GM12878 (cell line): ENCODE measurements around the gene GRIK3. TPM values are rescaled to one million over a fixed set of nuclear protein-coding genes. Genes with fewer than 3 reads are reported as not detected.

ENCODE experiments used
- ATAC-seq: fragments of 200-7000 bp; cut with Tn5 transposase; 3 replicates; pipeline ENCODE4 v1.9.1; 2020; ENCODE audit warnings: mild to moderate bottlenecking, moderate library complexity
- BruUV-seq: library from RNA; stranded (reverse); fragments of 400-500 nt; replicated peaks from 2 replicates; lab custom pipeline; 2021; lab: Mats Ljungman, UMichigan
- CTCF ChIA-PET: fragments of 300-600 bp; sonication (Branson Sonifier 250); formaldehyde crosslinking; extraction: SDS; loops from one replicate; lab custom pipeline; 2021; ENCODE audit warnings: inconsistent platforms; lab: Yijun Ruan, JAX
- POLR2A ChIA-PET: fragments of 350-600 bp; formaldehyde crosslinking; extraction: SDS; loops from one replicate; lab custom pipeline; 2021; ENCODE audit warnings: inconsistent platforms; lab: Charles Lee
- RAD21 ChIA-PET: fragments of 300-600 bp; sonication (Branson Sonifier 250); formaldehyde crosslinking; loops from one replicate; lab custom pipeline; 2023; ENCODE audit warnings: antibody characterized with exemption; ENCODE audit not compliant: unreplicated experiment; lab: Charles Lee
- SMC1A ChIA-PET: fragments of 300-600 bp; sonication (Branson Sonifier 250); formaldehyde crosslinking; loops from one replicate; lab custom pipeline; 2023; ENCODE audit not compliant: unreplicated experiment, uncharacterized antibody; lab: Charles Lee
- DNase-seq: peaks from one replicate; pipeline ENCODE4 v3.0.0-alpha.2; 2011; ENCODE audit warnings: low read depth, low spot score
- FAIRE-seq: peaks from 3 replicates; lab custom pipeline; 2011; peaks lifted over from hg19 to GRCh38; lab: Jason Lieb, UNC
- H2AFZ ChIP-seq: 2 replicates; pipeline ENCODE4 v1.6.0; 2011; ENCODE audit warnings: low read depth, low read length, control low read depth; ENCODE audit not compliant: control insufficient read depth
- H3K27ac ChIP-seq: 2 replicates; pipeline ENCODE4 v1.5.1; 2011; ENCODE audit warnings: control low read depth; ENCODE audit not compliant: control insufficient read depth, insufficient read depth
- H3K27me3 ChIP-seq, 2 experiments: replicated peaks in 1 of 2; 2 replicates each; pipeline versions ENCODE4 v1.6.0 to v1.6.1; 2011; ENCODE audit warnings: low read length in 1 of 2; ENCODE audit not compliant: control insufficient read depth in 2 of 2, insufficient read depth in 2 of 2
- H3K36me3 ChIP-seq, 2 experiments: 2 replicates each; pipeline ENCODE4 v1.5.1; 2011; ENCODE audit warnings: low read length in 1 of 2; ENCODE audit not compliant: control insufficient read depth in 2 of 2, insufficient read depth in 2 of 2
- H3K4me1 ChIP-seq: 2 replicates; pipeline ENCODE4 v1.6.1; 2011; ENCODE audit warnings: mild to moderate bottlenecking, low read length, moderate library complexity, mixed read lengths; ENCODE audit not compliant: control insufficient read depth, insufficient read depth
- H3K4me2 ChIP-seq: 2 replicates; pipeline ENCODE4 v1.6.0; 2011; ENCODE audit warnings: control low read depth; ENCODE audit not compliant: control insufficient read depth, insufficient read depth
- H3K4me3 ChIP-seq: fragments of 200-600 bp; sonication (generic); 2 replicates; pipeline ENCODE4 v1.5.1; 2016
- H3K79me2 ChIP-seq: 2 replicates; pipeline ENCODE4 v1.6.0; 2011; ENCODE audit warnings: low read length; ENCODE audit not compliant: control insufficient read depth, insufficient read depth
- H3K9ac ChIP-seq: 2 replicates; pipeline ENCODE4 v1.8.0; 2011; ENCODE audit warnings: low read length, control low read depth, mixed read lengths; ENCODE audit not compliant: control insufficient read depth, insufficient read depth
- H3K9me3 ChIP-seq: replicated peaks from 3 replicates; pipeline ENCODE4 v1.5.1; 2011; ENCODE audit warnings: mild to moderate bottlenecking, low read length; ENCODE audit not compliant: control insufficient read depth, insufficient read depth
- H4K20me1 ChIP-seq: 2 replicates; pipeline ENCODE4 v1.6.0; 2011; ENCODE audit not compliant: control insufficient read depth, insufficient read depth
- BCL11A ChIP-seq: IDR thresholded peaks from 2 replicates; pipeline ENCODE4 v1.6.1; 2011; ENCODE audit warnings: low read depth, low read length
- BCL3 ChIP-seq: IDR thresholded peaks from 2 replicates; pipeline ENCODE4 v1.6.1; 2011; ENCODE audit warnings: borderline replicate concordance, low read depth, mild to moderate bottlenecking, moderate library complexity, low read length; ENCODE audit not compliant: insufficient read depth, poor library complexity, severe bottlenecking
- CEBPB ChIP-seq, 2 experiments: fragments of 150-350 bp in 1 of 2; IDR thresholded peaks; 2 replicates each; pipeline ENCODE4 v1.6.1; 2012 to 2014; ENCODE audit warnings: low read depth in 2 of 2, low read length in 2 of 2, borderline replicate concordance in 1 of 2, inconsistent platforms in 1 of 2
- CREB1 ChIP-seq: IDR thresholded peaks from 2 replicates; pipeline ENCODE4 v1.6.1; 2012; ENCODE audit warnings: low read depth, mild to moderate bottlenecking, inconsistent platforms
- EP300 ChIP-seq, 2 experiments: fragments of 150-350 bp in 1 of 2; IDR thresholded peaks; 2 replicates each; pipeline ENCODE4 v1.6.1; 2011 to 2012; ENCODE audit warnings: low read depth in 2 of 2, low read length in 2 of 2, borderline replicate concordance in 1 of 2, improper control_type of control experiment in 1 of 2, inconsistent platforms in 1 of 2; ENCODE audit not compliant: control insufficient read depth in 1 of 2
- FOS ChIP-seq: IDR thresholded peaks from 3 replicates; pipeline ENCODE4 v1.6.1; 2011; ENCODE audit warnings: borderline replicate concordance; ENCODE audit not compliant: insufficient read length; ENCODE audit errors: extremely low read depth
- HCFC1 ChIP-seq: fragments of 150-350 bp; IDR thresholded peaks from 2 replicates; pipeline ENCODE4 v1.6.1; 2014; ENCODE audit warnings: low read length
- HSF1 ChIP-seq: fragments of 150-350 bp; IDR thresholded peaks from 2 replicates; pipeline ENCODE4 v1.6.1; 2014; ENCODE audit warnings: mild to moderate bottlenecking, low read depth, low read length
- MXI1 ChIP-seq: fragments of 150-350 bp; IDR thresholded peaks from 2 replicates; pipeline ENCODE4 v1.6.1; 2011; ENCODE audit warnings: low read depth, mild to moderate bottlenecking, inconsistent platforms, low read length, improper control_type of control experiment
- MYB ChIP-seq: fragments of 150-350 bp; IDR thresholded peaks from 2 replicates; pipeline ENCODE4 v1.6.1; 2014; ENCODE audit warnings: mild to moderate bottlenecking, low read depth, low read length, borderline replicate concordance
- RELA ChIP-seq: fragments of 450-650 bp; IDR thresholded peaks from 2 replicates; pipeline ENCODE4 v1.8.0; 2014; ENCODE audit warnings: borderline replicate concordance; ENCODE audit not compliant: partially characterized antibody
- RELB ChIP-seq: fragments of 450-650 bp; IDR thresholded peaks from 2 replicates; pipeline ENCODE4 v1.6.1; 2017; ENCODE audit warnings: low read depth, mild to moderate bottlenecking, moderate library complexity
- SIN3A ChIP-seq: IDR thresholded peaks from 2 replicates; pipeline ENCODE4 v1.6.1; 2012; ENCODE audit warnings: low read depth, low read length, improper control_type of control experiment
- YY1 ChIP-seq: IDR thresholded peaks from 2 replicates; pipeline ENCODE4 v1.6.1; 2011; ENCODE audit warnings: low read depth, mild to moderate bottlenecking, low read length
- ZBTB4 ChIP-seq: fragments of 450-650 bp; formaldehyde crosslinking; IDR thresholded peaks from 2 replicates; pipeline ENCODE4 v1.4.0; 2022; ENCODE audit warnings: mild to moderate bottlenecking, moderate library complexity
- in situ Hi-C: fragments of 300-500 bp; cut with MboI; formaldehyde crosslinking; loops from 9 replicates; pipeline ENCODE4 v1.14.3; 2018; ENCODE audit warnings: mixed read lengths
- intact Hi-C: fragments of 100-400 bp; cut with micrococcal nuclease; formaldehyde crosslinking; loops from one replicate; pipeline ENCODE4 v1.14.2; 2022; ENCODE audit not compliant: unreplicated experiment
- polyA plus RNA-seq, 11 experiments: library from polyadenylated mRNA; depleted of rRNA in 4 of 11; unstranded in 6 of 11; stranded (reverse) in 5 of 11; fragments of >200 nt; fragmentation: Nextera tagmentation in 4 of 11; fragmentation: Illumina TruSeq in 1 of 11; extraction: Ambion mirVana in 4 of 11; extraction: Trizol in 1 of 11; gene quantifications; 1 replicate in 1 of 11; 2 replicates in 10 of 11; pipeline versions ENCODE4 v1.2.1 to v1.2.3, GENCODE V29; 2011 to 2016; ENCODE audit warnings: inconsistent platforms in 2 of 11, missing spikeins in 2 of 11, low read depth in 1 of 11
- total RNA-seq, 4 experiments: library from RNA; depleted of rRNA in 3 of 4; stranded (reverse); fragments of >200 nt in 3 of 4; fragmentation: Illumina TruSeq in 1 of 4; extraction: Trizol in 1 of 4; gene quantifications; 2 replicates each; pipeline versions ENCODE4 v1.2.1 to v1.2.3, GENCODE V29; 2013 to 2021

The GRIK3 gene
- total and polyA plus RNA-seq, 10 of the 15 experiments (the other 5 are each of a cell fraction or from before 2014, with no cell fraction given), result not detected

- H3K4me1 ChIP-seq, result no peaks in the 10 kb centered on the region
- H3K9ac ChIP-seq, result no peak overlapping the region
- H4K20me1 ChIP-seq, result no peaks in the 10 kb centered on the region; the same call in 1 of the 2 replicates
- H2AFZ ChIP-seq, result no peak overlapping the region
- H3K4me3 ChIP-seq, result no peak overlapping the region
- ATAC-seq, result no peak
- RAD21 ChIA-PET, result no interaction called here
- no peaks in the 10 kb centered on the region for H3K36me3 ChIP-seq
- CTCF ChIA-PET, result no interaction called here
- H3K27me3 ChIP-seq, result no peaks in the 10 kb centered on the region
- no peak for FAIRE-seq
- intact Hi-C loops, result no loop called here
- no peak for DNase-seq
- in situ Hi-C loops, result no loop called here
- H3K79me2 ChIP-seq, result no peaks in the 10 kb centered on the region
- TF ChIP-seq HSF1 (no peak), EP300 (IDR thresholded peaks at IDR 0.05; ENCODE audit: borderline replicate concordance in 1 of 2, control insufficient read depth in 1 of 2, low read depth in 2 of 2, low read length in 2 of 2) (no peak), YY1 (no peak), FOS (no peak), CREB1 (no peak), BCL11A (no peak), HCFC1 (no peak), RELA (no peak), CEBPB (IDR thresholded peaks at IDR 0.05; ENCODE audit: borderline replicate concordance in 1 of 2, low read depth in 2 of 2, low read length in 2 of 2) (no peak), MXI1 (no peak), BCL3 (no peak), SIN3A (no peak), RELB (no peak), MYB (no peak), ZBTB4 (CRISPR knock-in tag) (no peak)
- SMC1A ChIA-PET, result no interaction called here
- no TSS peak for BruUV-seq
- no peak overlapping the region for H3K4me2 ChIP-seq
- POLR2A ChIA-PET, result no interaction called here
- H3K27ac ChIP-seq, result no peak overlapping the region
- no peaks in the 10 kb centered on the region; the same call in 2 of the 3 replicates for H3K9me3 ChIP-seq
These were observed 273.2 kb downstream of the GRIK3 start for GRCh38 chr1:36761113-36761512.
